Cardiac muscle cell (in vitro differentiated cells and primary cell): ENCODE measurements around the gene NEMP1. TPM values are rescaled to one million over a fixed set of nuclear protein-coding genes. Genes with fewer than 3 reads are reported as not detected.

Experiments used
- DNase-seq, 2 donors: peaks; one replicate each; pipeline versions ENCODE4 v3.0.0 to v3.0.0-alpha.2; 2010 to 2017; ENCODE audit warnings: low read depth in 1 of 2, low spot score in 1 of 2
- H3K27ac ChIP-seq: fragments of 200-600 bp; sonication (generic); 2 replicates; pipeline ENCODE4 v1.5.1; 2016
- H3K27me3 ChIP-seq: fragments of 200-600 bp; sonication (generic); 2 replicates; pipeline ENCODE4 v1.6.0; 2016; ENCODE audit warnings: control low read depth
- H3K36me3 ChIP-seq: fragments of 200-600 bp; sonication (generic); 2 replicates; pipeline ENCODE4 v1.5.1; 2016; ENCODE audit warnings: control low read depth
- H3K4me1 ChIP-seq: fragments of 200-600 bp; sonication (generic); 2 replicates; pipeline ENCODE4 v1.8.1; 2017; ENCODE audit warnings: low read depth, mild to moderate bottlenecking, mixed run types
- H3K4me3 ChIP-seq: fragments of 200-600 bp; sonication (generic); 2 replicates; pipeline ENCODE4 v1.5.1; 2016; ENCODE audit warnings: mild to moderate bottlenecking
- H3K9me3 ChIP-seq: fragments of 200-600 bp; sonication (generic); 2 replicates; pipeline ENCODE4 v1.5.1; 2017; ENCODE audit warnings: low read depth, mild to moderate bottlenecking, control low read depth
- CTCF ChIP-seq: IDR thresholded peaks from 2 replicates; pipeline ENCODE4 v1.5.1; 2012; ENCODE audit warnings: low read depth, mild to moderate bottlenecking, low read length
- polyA plus RNA-seq: library from polyadenylated mRNA; unstranded; fragments of >200 nt; fragmentation: Nextera tagmentation; extraction: Ambion mirVana; gene quantifications from 2 replicates; pipeline ENCODE4 v1.2.1, GENCODE V29; 2016
- total RNA-seq: library from RNA; depleted of rRNA; stranded (reverse); fragments of >200 nt; gene quantifications from 2 replicates; pipeline ENCODE4 v1.2.3, GENCODE V29; 2016

The NEMP1 gene
- total and polyA plus RNA-seq, 2 experiments from 2014 or later, result 5.8 to 8.8 TPM

DNA sequence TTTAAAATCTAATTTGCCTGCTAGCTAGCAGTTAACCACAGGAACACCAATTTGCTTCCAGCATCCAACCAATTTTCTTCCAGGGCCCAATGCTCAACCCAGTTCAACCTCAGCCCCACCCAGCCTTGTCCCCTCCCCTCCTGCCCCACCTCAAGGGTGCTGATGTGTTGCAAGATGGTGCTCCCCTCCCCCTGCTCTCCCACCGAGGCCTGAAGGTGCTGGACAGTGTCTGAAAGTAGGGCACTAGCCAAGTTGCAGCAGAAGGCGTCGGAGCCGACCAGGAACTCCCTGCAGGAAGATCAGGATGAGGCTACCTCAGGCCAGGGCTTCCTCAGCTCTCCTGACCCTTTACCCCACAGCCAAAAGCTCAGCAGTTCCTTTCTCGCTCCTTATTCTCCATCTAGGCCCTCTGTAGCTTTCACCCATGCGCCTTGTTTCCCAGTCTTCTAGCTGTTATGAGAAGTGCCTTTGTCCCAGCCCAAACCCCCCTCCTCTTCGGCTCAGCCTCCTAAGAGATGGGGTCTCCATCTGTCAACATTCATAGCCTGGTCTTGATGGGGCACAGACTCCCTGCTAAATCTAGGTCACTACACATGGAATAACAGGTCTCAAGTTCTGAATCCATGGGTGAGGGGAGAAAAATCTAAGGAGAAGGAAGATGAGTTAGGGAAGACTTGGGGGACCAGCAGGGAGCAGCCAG is 29.0 kb upstream of the NEMP1 start:
- H3K4me3 ChIP-seq, result no peak overlapping the region
- H3K27me3 ChIP-seq, result no peaks in the 10 kb centered on the region
- peak; percentile 43 to 56 for DNase-seq
- H3K27ac ChIP-seq, result no peak overlapping the region
- H3K36me3 ChIP-seq, result no peaks in the 10 kb centered on the region
- TF ChIP-seq CTCF, result no peak
- peaks cover 15% of the 10 kb centered on the region for H3K4me1 ChIP-seq
- no peaks in the 10 kb centered on the region for H3K9me3 ChIP-seq

DNA sequence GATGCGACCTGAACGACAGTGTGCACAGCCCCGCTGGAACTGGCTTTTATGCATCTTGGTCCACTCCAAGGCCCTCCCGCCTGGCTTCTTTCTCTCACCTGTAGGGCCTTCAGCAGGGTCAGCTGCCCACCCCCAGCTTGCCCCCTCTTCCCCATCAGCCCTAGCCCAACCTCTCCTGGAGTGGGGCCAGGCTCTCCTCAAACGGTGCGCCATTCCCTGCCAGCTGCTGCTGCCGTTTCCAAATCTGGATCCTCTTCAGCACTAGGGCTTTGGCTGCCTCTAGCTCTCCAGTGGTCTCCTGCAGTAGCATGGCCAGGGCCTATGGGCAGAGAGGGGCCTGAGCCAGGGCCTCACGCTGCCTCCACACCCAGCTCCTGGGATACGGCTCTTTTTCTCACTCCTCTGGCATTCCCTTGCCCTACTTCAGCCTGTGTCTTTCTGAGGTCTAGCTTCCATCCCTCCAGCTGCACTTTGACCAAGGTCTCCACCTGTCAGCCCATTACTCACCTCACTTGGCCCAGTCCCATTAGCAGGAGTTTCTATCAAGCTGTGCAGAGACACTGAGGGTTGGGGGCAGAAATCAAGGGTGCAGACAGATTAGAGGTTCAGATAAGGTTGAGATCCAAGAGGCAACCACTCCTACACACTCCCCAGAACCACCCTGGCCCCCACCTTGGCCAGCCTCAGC is 27.6 kb upstream of the NEMP1 start:
- Histone ChIP-seq H3K27me3 (no peaks in the 10 kb centered on the region), H3K36me3 (no peaks in the 10 kb centered on the region), H3K4me3 (no peak overlapping the region), H3K9me3 (no peaks in the 10 kb centered on the region), H3K27ac (no peak overlapping the region), H3K4me1 (peaks cover 10% of the 10 kb centered on the region)
- no peak for TF ChIP-seq CTCF
- DNase-seq, result no peak

GRCh38 chr12:57105011-57105753 is 26.6 kb upstream of the NEMP1 start:
- no peak for DNase-seq
- Histone ChIP-seq H3K27me3 (no peaks in the 10 kb centered on the region), H3K4me1 (peaks cover 5% of the 10 kb centered on the region), H3K27ac (no peak overlapping the region), H3K4me3 (no peak overlapping the region), H3K9me3 (no peaks in the 10 kb centered on the region), H3K36me3 (no peaks in the 10 kb centered on the region)
- no peak for TF ChIP-seq CTCF

DNA sequence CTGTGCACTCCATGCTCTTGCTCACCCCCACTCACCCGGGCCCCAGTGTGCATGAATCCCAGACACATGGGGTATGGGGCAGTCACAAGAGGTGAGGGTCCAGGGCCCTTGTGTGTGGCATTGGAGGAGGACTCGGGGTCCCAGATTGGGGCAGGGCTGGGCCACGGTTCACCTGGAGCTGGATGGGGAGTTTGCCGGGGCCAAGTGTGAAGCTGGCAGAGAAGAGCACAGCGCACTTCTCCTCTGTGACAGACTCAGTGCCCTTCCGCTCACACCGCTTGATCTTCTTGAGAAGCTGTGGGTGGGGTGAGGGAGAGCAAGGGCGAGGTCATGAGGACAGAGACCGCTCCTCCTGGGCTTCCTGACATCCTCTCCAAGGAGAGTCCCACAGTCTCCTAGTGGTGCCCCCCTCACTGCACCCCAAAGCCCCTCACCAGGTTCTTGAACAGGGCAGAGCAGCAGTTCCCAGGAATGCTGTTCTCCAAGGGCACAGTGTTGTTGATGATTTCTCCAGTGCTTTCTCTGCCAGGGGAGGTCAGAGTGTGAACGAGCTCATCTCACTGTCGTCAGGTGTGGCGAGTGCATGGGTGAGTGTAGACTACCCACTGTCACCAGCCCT is 25.8 kb upstream of the NEMP1 start:
- Histone ChIP-seq H3K36me3 (no peaks in the 10 kb centered on the region), H3K4me1 (peaks cover 5% of the 10 kb centered on the region), H3K4me3 (no peak overlapping the region), H3K9me3 (no peaks in the 10 kb centered on the region), H3K27me3 (no peaks in the 10 kb centered on the region), H3K27ac (no peak overlapping the region)
- no peak for TF ChIP-seq CTCF
- DNase-seq, result no peak

DNA sequence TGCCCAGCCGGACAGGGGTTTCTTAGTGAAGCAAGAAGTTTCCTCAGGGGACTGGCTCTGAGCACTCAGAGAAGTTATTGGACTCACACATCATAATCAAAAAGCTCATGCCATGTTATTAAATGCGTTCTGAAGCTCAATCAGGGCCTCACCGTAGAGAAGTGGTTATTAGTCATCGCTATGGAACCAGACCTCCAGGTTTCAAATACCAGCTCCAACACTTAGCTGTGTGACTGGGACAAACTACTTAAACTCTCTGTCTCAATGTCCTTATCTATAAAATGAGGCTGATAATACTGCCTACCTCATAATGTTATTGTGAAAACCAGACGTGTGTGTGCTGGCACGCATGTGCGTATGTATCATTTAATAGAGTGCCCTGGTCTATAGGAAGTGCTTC is 25.3 kb upstream of the NEMP1 start:
- TF ChIP-seq CTCF, result no peak
- no peak overlapping the region for H3K27ac ChIP-seq
- no peak overlapping the region for H3K4me3 ChIP-seq
- no peaks in the 10 kb centered on the region for H3K36me3 ChIP-seq
- no peaks in the 10 kb centered on the region for H3K27me3 ChIP-seq
- no peaks in the 10 kb centered on the region for H3K9me3 ChIP-seq
- no peak for DNase-seq
- H3K4me1 ChIP-seq, result peaks cover 5% of the 10 kb centered on the region
